ENCODE results near the gene LIFR.

The LIFR gene

GRCh38 chr5:38529955-38530646 lies 26.3 kb downstream of the LIFR start:
- WGBS (ENCODE audit: extremely low coverage, insufficient coverage, insufficient read length), result no CpG with 5 or more reads among the region's 4 CpGs

GRCh38 chr5:38528162-38528703 lies 28.2 kb downstream of the LIFR start:
- Histone ChIP-seq H3K4me1 (ENCODE audit: control insufficient read depth in 1 of 2, insufficient read depth in 2 of 2, low read length in 2 of 2) (peaks cover 0 to 2% of the 10 kb centered on the region in 2 experiments), H3K14ac (ENCODE audit: low read length) (no peak overlapping the region), H2BK120ac (ENCODE audit: insufficient read depth, low read length, poor library complexity) (no peak overlapping the region), H2BK5ac (ENCODE audit: low read depth, low read length, poor library complexity) (no peak overlapping the region), H2AK5ac (ENCODE audit: low read length) (no peak overlapping the region), H4K91ac (ENCODE audit: low read depth, low read length) (no peak overlapping the region), H3K4me2 (ENCODE audit: low read length) (no peak overlapping the region), H3K79me2 (ENCODE audit: control insufficient read depth, insufficient read depth, low read length, poor library complexity) (peaks cover 2% of the 10 kb centered on the region), H4K12ac (ENCODE audit: low read depth, low read length) (no peak overlapping the region), H2BK12ac (ENCODE audit: low read length) (no peak overlapping the region), H3K4ac (ENCODE audit: low read depth, low read length) (no peak overlapping the region), H3K9me3 (ENCODE audit: insufficient read depth, low read depth, low read length) (no peaks in the 10 kb centered on the region), H3K36me3 (ENCODE audit: control insufficient read depth in 1 of 2, insufficient read depth in 2 of 2, low read length in 2 of 2) (peaks cover 2 to 3% of the 10 kb centered on the region in 2 experiments), H3K18ac (ENCODE audit: low read length) (no peak overlapping the region), H3K27ac (ENCODE audit: low read depth, low read length) (no peak overlapping the region), H3K9ac (ENCODE audit: low read length) (no peak overlapping the region), H3K27me3 (ENCODE audit: insufficient read depth, low read length) (no peaks in the 10 kb centered on the region), H3K4me3 (ENCODE audit: low read depth, low read length) (no peak overlapping the region), H3K23ac (ENCODE audit: low read length) (no peak overlapping the region), H4K8ac (ENCODE audit: low read depth, low read length) (no peak overlapping the region), H3K79me1 (ENCODE audit: low read length) (no peaks in the 10 kb centered on the region), H2AFZ (ENCODE audit: insufficient read depth, low read length, poor library complexity) (no peak overlapping the region)
- DNase-seq, result no peak
- no CpG with 5 or more reads among the region's 3 CpGs for WGBS (ENCODE audit: extremely low coverage, insufficient coverage, insufficient read length)

More at GRCh38 chr5:38529955-38530646, 26.3 kb downstream of the LIFR start:
- Histone ChIP-seq H3K9ac (ENCODE audit: low read length) (no peak overlapping the region), H3K79me1 (ENCODE audit: low read length) (no peaks in the 10 kb centered on the region), H2BK5ac (ENCODE audit: low read depth, low read length, poor library complexity) (no peak overlapping the region), H4K8ac (ENCODE audit: low read depth, low read length) (no peak overlapping the region), H2BK12ac (ENCODE audit: low read length) (no peak overlapping the region), H3K23ac (ENCODE audit: low read length) (no peak overlapping the region), H2AFZ (ENCODE audit: insufficient read depth, low read length, poor library complexity) (no peak overlapping the region), H3K79me2 (ENCODE audit: control insufficient read depth, insufficient read depth, low read length, poor library complexity) (peaks cover 2% of the 10 kb centered on the region), H3K27me3 (ENCODE audit: insufficient read depth, low read length) (no peaks in the 10 kb centered on the region), H3K36me3 (ENCODE audit: control insufficient read depth in 1 of 2, insufficient read depth in 2 of 2, low read length in 2 of 2) (peaks cover 0 to 2% of the 10 kb centered on the region in 2 experiments), H3K4ac (ENCODE audit: low read depth, low read length) (no peak overlapping the region), H2BK120ac (ENCODE audit: insufficient read depth, low read length, poor library complexity) (no peak overlapping the region), H3K9me3 (ENCODE audit: insufficient read depth, low read depth, low read length) (no peaks in the 10 kb centered on the region), H3K4me1 (ENCODE audit: control insufficient read depth in 1 of 2, insufficient read depth in 2 of 2, low read length in 2 of 2) (peaks cover 0 to 4% of the 10 kb centered on the region in 2 experiments), H3K18ac (ENCODE audit: low read length) (no peak overlapping the region), H3K27ac (ENCODE audit: low read depth, low read length) (no peak overlapping the region), H3K14ac (ENCODE audit: low read length) (no peak overlapping the region), H4K12ac (ENCODE audit: low read depth, low read length) (no peak overlapping the region), H3K4me3 (ENCODE audit: low read depth, low read length) (no peak overlapping the region), H2AK5ac (ENCODE audit: low read length) (no peak overlapping the region), H4K91ac (ENCODE audit: low read depth, low read length) (no peak overlapping the region), H3K4me2 (ENCODE audit: low read length) (no peak overlapping the region)
- no peak for DNase-seq

GRCh38 chr5:38527475-38527874 lies 29.0 kb downstream of the LIFR start:
- WGBS (ENCODE audit: extremely low coverage, insufficient coverage, insufficient read length), result no CpG with 5 or more reads among the region's 2 CpGs
- Histone ChIP-seq H4K91ac (ENCODE audit: low read depth, low read length) (no peak overlapping the region), H3K36me3 (ENCODE audit: control insufficient read depth in 1 of 2, insufficient read depth in 2 of 2, low read length in 2 of 2) (peaks cover 2 to 3% of the 10 kb centered on the region in 2 experiments), H2AFZ (ENCODE audit: insufficient read depth, low read length, poor library complexity) (no peak overlapping the region), H3K9me3 (ENCODE audit: insufficient read depth, low read depth, low read length) (no peaks in the 10 kb centered on the region), H3K4me1 (ENCODE audit: control insufficient read depth in 1 of 2, insufficient read depth in 2 of 2, low read length in 2 of 2) (peaks cover 0 to 2% of the 10 kb centered on the region in 2 experiments), H3K14ac (ENCODE audit: low read length) (no peak overlapping the region), H2BK5ac (ENCODE audit: low read depth, low read length, poor library complexity) (no peak overlapping the region), H4K8ac (ENCODE audit: low read depth, low read length) (no peak overlapping the region), H4K12ac (ENCODE audit: low read depth, low read length) (no peak overlapping the region), H3K9ac (ENCODE audit: low read length) (no peak overlapping the region), H3K18ac (ENCODE audit: low read length) (no peak overlapping the region), H3K79me2 (ENCODE audit: control insufficient read depth, insufficient read depth, low read length, poor library complexity) (peaks cover 2% of the 10 kb centered on the region), H3K27me3 (ENCODE audit: insufficient read depth, low read length) (no peaks in the 10 kb centered on the region), H3K27ac (ENCODE audit: low read depth, low read length) (no peak overlapping the region), H2AK5ac (ENCODE audit: low read length) (no peak overlapping the region), H3K23ac (ENCODE audit: low read length) (no peak overlapping the region), H3K4me3 (ENCODE audit: low read depth, low read length) (no peak overlapping the region), H3K79me1 (ENCODE audit: low read length) (no peaks in the 10 kb centered on the region), H2BK12ac (ENCODE audit: low read length) (no peak overlapping the region), H3K4ac (ENCODE audit: low read depth, low read length) (no peak overlapping the region), H3K4me2 (ENCODE audit: low read length) (no peak overlapping the region), H2BK120ac (ENCODE audit: insufficient read depth, low read length, poor library complexity) (no peak overlapping the region)
- no peak for DNase-seq

GRCh38 chr5:38524022-38524421 lies 32.4 kb downstream of the LIFR start:
- no peak overlapping the region for H4K91ac ChIP-seq (ENCODE audit: low read depth, low read length)
- H3K9ac ChIP-seq (ENCODE audit: low read length), result no peak overlapping the region
- H3K9me3 ChIP-seq (ENCODE audit: insufficient read depth, low read depth, low read length), result no peaks in the 10 kb centered on the region
- H2BK5ac ChIP-seq (ENCODE audit: low read depth, low read length, poor library complexity), result no peak overlapping the region
- H3K14ac ChIP-seq (ENCODE audit: low read length), result no peak overlapping the region
- no peaks in the 10 kb centered on the region for H3K79me2 ChIP-seq (ENCODE audit: control insufficient read depth, insufficient read depth, low read length, poor library complexity)
- no peak overlapping the region for H3K4me3 ChIP-seq (ENCODE audit: low read depth, low read length)
- peaks cover 11 to 12% of the 10 kb centered on the region in 2 experiments for H3K36me3 ChIP-seq (ENCODE audit: control insufficient read depth in 1 of 2, insufficient read depth in 2 of 2, low read length in 2 of 2)
- no peak overlapping the region for H2BK120ac ChIP-seq (ENCODE audit: insufficient read depth, low read length, poor library complexity)
- H3K27ac ChIP-seq (ENCODE audit: low read depth, low read length), result no peak overlapping the region
- H3K79me1 ChIP-seq (ENCODE audit: low read length), result no peaks in the 10 kb centered on the region
- no peaks in the 10 kb centered on the region for H3K27me3 ChIP-seq (ENCODE audit: insufficient read depth, low read length)
- no peak overlapping the region for H3K18ac ChIP-seq (ENCODE audit: low read length)
- H3K4me2 ChIP-seq (ENCODE audit: low read length), result no peak overlapping the region
- no peak overlapping the region for H4K8ac ChIP-seq (ENCODE audit: low read depth, low read length)
- H2AFZ ChIP-seq (ENCODE audit: insufficient read depth, low read length, poor library complexity), result no peak overlapping the region
- no peak overlapping the region for H3K4ac ChIP-seq (ENCODE audit: low read depth, low read length)
- H2AK5ac ChIP-seq (ENCODE audit: low read length), result no peak overlapping the region
- H3K23ac ChIP-seq (ENCODE audit: low read length), result no peak overlapping the region
- no peak overlapping the region for H2BK12ac ChIP-seq (ENCODE audit: low read length)
- DNase-seq, result no peak
- H3K4me1 ChIP-seq (ENCODE audit: control insufficient read depth in 1 of 2, insufficient read depth in 2 of 2, low read length in 2 of 2), result peaks cover 0 to 2% of the 10 kb centered on the region in 2 experiments
- H4K12ac ChIP-seq (ENCODE audit: low read depth, low read length), result no peak overlapping the region
- WGBS (ENCODE audit: extremely low coverage, insufficient coverage, insufficient read length), result no CpG with 5 or more reads among the region's 3 CpGs
